A549 (cell line): ENCODE measurements around the gene MX2. TPM values are rescaled to one million over a fixed set of nuclear protein-coding genes. Genes with fewer than 3 reads are reported as not detected.
"Not testable (repeated sequence)": the region's sequence is repeated elsewhere in the genome, so short reads cannot be mapped to it uniquely, and the experiment has no call there.

Source experiments
- ATAC-seq, 2 experiments: fragments of 200-7000 bp in 1 of 2; fragments of >200 bp in 1 of 2; cut with Nextera tagmentation in 1 of 2; cut with Tn5 transposase in 1 of 2; 3 replicates each; pipeline versions ENCODE4 v1.8.0 to v1.9.1; 2018 to 2020; ENCODE audit warnings: mild to moderate bottlenecking in 1 of 2, moderate library complexity in 1 of 2
- CTCF ChIA-PET: fragments of 300-600 bp; sonication (Branson Sonifier 250); formaldehyde crosslinking; extraction: SDS; loops from one replicate; lab custom pipeline; 2021; ENCODE audit warnings: antibody characterized with exemption, inconsistent platforms; lab: Yijun Ruan, JAX
- POLR2A ChIA-PET: fragments of 350-600 bp; formaldehyde crosslinking; extraction: SDS; loops from one replicate; lab custom pipeline; 2021; ENCODE audit warnings: antibody characterized with exemption, inconsistent platforms; lab: Yijun Ruan, JAX
- DNase-seq, 2 experiments: peaks; one replicate each; pipeline versions ENCODE4 v3.0.0 to v3.0.0-alpha.2; 2011 to 2016; ENCODE audit warnings: low read depth in 1 of 2, low spot score in 1 of 2
- FAIRE-seq: peaks from 2 replicates; lab custom pipeline; 2011; peaks lifted over from hg19 to GRCh38; lab: Jason Lieb, UNC
- H3K27ac ChIP-seq, 2 experiments: fragments of >200 bp; sonication (Bioruptor Twin); formaldehyde crosslinking; 3 replicates each; pipeline ENCODE4 v1.5.1; 2016 to 2017
- H3K4me1 ChIP-seq: fragments of >200 bp; sonication (Bioruptor Twin); formaldehyde crosslinking; 3 replicates; pipeline ENCODE4 v1.6.1; 2016
- H3K4me2 ChIP-seq: fragments of >200 bp; sonication (Bioruptor Twin); formaldehyde crosslinking; 3 replicates; pipeline ENCODE4 v1.6.1; 2016
- H3K4me3 ChIP-seq: fragments of >200 bp; sonication (Bioruptor Twin); formaldehyde crosslinking; 3 replicates; pipeline ENCODE4 v1.5.1; 2016
- H3K9me3 ChIP-seq: fragments of >200 bp; sonication (Bioruptor Twin); formaldehyde crosslinking; 3 replicates; pipeline ENCODE4 v1.6.1; 2016
- BHLHE40 ChIP-seq: IDR thresholded peaks from 2 replicates; pipeline ENCODE4 v1.6.1; 2012; ENCODE audit warnings: low read depth, low read length, inconsistent platforms
- EHMT2 ChIP-seq: fragments of 200-600 bp; sonication (generic); IDR thresholded peaks from 2 replicates; pipeline ENCODE4 v1.6.1; 2016; ENCODE audit warnings: antibody characterized with exemption, low read depth, mild to moderate bottlenecking, moderate library complexity
- EP300 ChIP-seq, 2 experiments: fragments of >200 bp; sonication (Bioruptor Twin); formaldehyde crosslinking; IDR thresholded peaks; 2 replicates in 1 of 2; 3 replicates in 1 of 2; pipeline ENCODE4 v1.6.1; 2016 to 2017
- FOSB ChIP-seq: fragments of 250-450 bp; sonication (Bioruptor Pico); IDR thresholded peaks from 2 replicates; pipeline ENCODE4 v1.5.0; 2020; ENCODE audit warnings: mild to moderate bottlenecking, moderate library complexity
- FOXS1 ChIP-seq: fragments of 250-450 bp; sonication (Bioruptor Pico); IDR thresholded peaks from 2 replicates; pipeline ENCODE4 v1.5.0; 2020; ENCODE audit warnings: mild to moderate bottlenecking, moderate library complexity
- NPAS2 ChIP-seq: fragments of 250-450 bp; sonication (Bioruptor Pico); IDR thresholded peaks from 2 replicates; pipeline ENCODE4 v1.8.0; 2022; ENCODE audit warnings: mild to moderate bottlenecking, moderate library complexity, borderline replicate concordance
- POLR2AphosphoS2 ChIP-seq: conservative IDR thresholded peaks from 2 replicates; pipeline ENCODE4 v1.6.1; 2012; ENCODE audit warnings: low read length, improper control_type of control experiment, inconsistent platforms
- RARB ChIP-seq: fragments of 250-450 bp; sonication (Bioruptor Pico); IDR thresholded peaks from 2 replicates; pipeline ENCODE4 v1.8.0; 2021; ENCODE audit warnings: mild to moderate bottlenecking, moderate library complexity
- RNF2 ChIP-seq: fragments of 200-600 bp; sonication (generic); IDR thresholded peaks from 2 replicates; pipeline ENCODE4 v1.6.1; 2016; ENCODE audit warnings: low read depth, mild to moderate bottlenecking, antibody characterized with exemption, moderate library complexity, borderline replicate concordance
- SMC3 ChIP-seq: fragments of >200 bp; sonication (Bioruptor Twin); formaldehyde crosslinking; IDR thresholded peaks from 3 replicates; pipeline ENCODE4 v1.6.1; 2018; ENCODE audit warnings: inconsistent platforms
- TP53 ChIP-seq: fragments of 250-450 bp; sonication (Bioruptor Pico); IDR thresholded peaks from 2 replicates; pipeline ENCODE4 v1.5.0; 2021; ENCODE audit warnings: mild to moderate bottlenecking, moderate library complexity
- WGBS: methylation state at CpG from one replicate; pipeline ENCODE4 v1.1.6; 2017; ENCODE audit errors: missing lambda C conversion rate; 5-methylcytosine and 5-hydroxymethylcytosine counted together
- polyA plus RNA-seq, 4 experiments: library from polyadenylated mRNA; depleted of rRNA in 3 of 4; stranded (reverse); fragments of >200 nt; fragmentation: RNase III in 1 of 4; extraction: RNeasy Plus Mini Kit Qiagen cat#74134 plus additional on column Dnase treatment in 1 of 4; gene quantifications; 2 replicates in 3 of 4; 3 replicates in 1 of 4; pipeline ENCODE4 v1.2.3, GENCODE V29; 2011 to 2017
- TF ChIP-seq, protein P1 (sequence below): fragments of 150-350 bp; IDR thresholded peaks from 2 replicates; pipeline ENCODE4 v1.6.1; 2014; ENCODE audit warnings: low read depth, mild to moderate bottlenecking, low read length
- TF ChIP-seq, protein P2 (sequence below): fragments of >200 bp; sonication (Bioruptor Twin); formaldehyde crosslinking; IDR thresholded peaks from 2 replicates; pipeline ENCODE4 v1.6.1; 2016
- TF ChIP-seq, protein P3 (sequence below): fragments of 200-600 bp; sonication (generic); IDR thresholded peaks from 2 replicates; pipeline ENCODE4 v1.6.1; 2016; ENCODE audit warnings: antibody characterized with exemption, mild to moderate bottlenecking, moderate library complexity

The MX2 gene
- polyA plus RNA-seq, 2 of the 4 experiments (the other 2 are of a cell fraction): not detected

DNA sequence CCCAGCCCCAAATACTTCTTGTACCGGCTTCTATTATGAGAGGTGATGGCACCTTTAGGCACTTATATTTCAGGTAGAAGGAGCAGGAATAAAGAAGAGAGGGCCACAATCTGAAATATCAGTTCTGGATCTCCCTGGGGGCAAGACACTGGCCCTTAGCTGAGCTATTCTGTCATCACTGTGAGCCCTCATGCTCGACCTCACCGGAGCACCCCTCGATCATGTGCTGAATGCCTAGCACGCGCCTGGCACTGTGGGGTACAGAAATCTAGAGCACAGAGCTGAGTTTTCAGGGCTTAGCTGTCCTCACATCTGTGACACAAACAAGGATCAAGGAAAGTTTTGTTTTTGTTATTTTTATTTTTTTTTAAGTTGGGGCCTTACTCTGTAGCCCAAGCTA is 56.6 kb downstream of the MX2 start:
- CTCF ChIA-PET: interaction anchor here (1.8 kb wide), 1 partner anchor 11 kb away, joined by 3 read pairs; no protein-coding TSS in a partner anchor
- H3K9me3 ChIP-seq: no peaks in the 10 kb centered on the region
- no peak for TF ChIP-seq FOSB (CRISPR knock-in tag)
- no peak for TF ChIP-seq FOXS1 (CRISPR knock-in tag)
- TF ChIP-seq, protein P1, sequence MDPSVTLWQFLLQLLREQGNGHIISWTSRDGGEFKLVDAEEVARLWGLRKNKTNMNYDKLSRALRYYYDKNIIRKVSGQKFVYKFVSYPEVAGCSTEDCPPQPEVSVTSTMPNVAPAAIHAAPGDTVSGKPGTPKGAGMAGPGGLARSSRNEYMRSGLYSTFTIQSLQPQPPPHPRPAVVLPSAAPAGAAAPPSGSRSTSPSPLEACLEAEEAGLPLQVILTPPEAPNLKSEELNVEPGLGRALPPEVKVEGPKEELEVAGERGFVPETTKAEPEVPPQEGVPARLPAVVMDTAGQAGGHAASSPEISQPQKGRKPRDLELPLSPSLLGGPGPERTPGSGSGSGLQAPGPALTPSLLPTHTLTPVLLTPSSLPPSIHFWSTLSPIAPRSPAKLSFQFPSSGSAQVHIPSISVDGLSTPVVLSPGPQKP: no peak
- no peak for TF ChIP-seq SMC3
- TF ChIP-seq, protein P2, sequence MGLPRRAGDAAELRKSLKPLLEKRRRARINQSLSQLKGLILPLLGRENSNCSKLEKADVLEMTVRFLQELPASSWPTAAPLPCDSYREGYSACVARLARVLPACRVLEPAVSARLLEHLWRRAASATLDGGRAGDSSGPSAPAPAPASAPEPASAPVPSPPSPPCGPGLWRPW: no peak
- no peak for TF ChIP-seq EP300 (IDR thresholded peaks at IDR 0.05)
- TF ChIP-seq NPAS2: no peak
- TF ChIP-seq, all 56 proteins: peak for 0
- Histone ChIP-seq H3K4me1 (no peaks in the 10 kb centered on the region), H3K4me3 (no peak overlapping the region), H3K27ac (no peak overlapping the region), H3K4me2 (no peak overlapping the region)
- POLR2A ChIA-PET: no interaction called here
- WGBS: 80% methylated on average over 6 of the region's 6 CpGs
- ATAC-seq: no peak
- FAIRE-seq: no peak
- DNase-seq: no peak

DNA sequence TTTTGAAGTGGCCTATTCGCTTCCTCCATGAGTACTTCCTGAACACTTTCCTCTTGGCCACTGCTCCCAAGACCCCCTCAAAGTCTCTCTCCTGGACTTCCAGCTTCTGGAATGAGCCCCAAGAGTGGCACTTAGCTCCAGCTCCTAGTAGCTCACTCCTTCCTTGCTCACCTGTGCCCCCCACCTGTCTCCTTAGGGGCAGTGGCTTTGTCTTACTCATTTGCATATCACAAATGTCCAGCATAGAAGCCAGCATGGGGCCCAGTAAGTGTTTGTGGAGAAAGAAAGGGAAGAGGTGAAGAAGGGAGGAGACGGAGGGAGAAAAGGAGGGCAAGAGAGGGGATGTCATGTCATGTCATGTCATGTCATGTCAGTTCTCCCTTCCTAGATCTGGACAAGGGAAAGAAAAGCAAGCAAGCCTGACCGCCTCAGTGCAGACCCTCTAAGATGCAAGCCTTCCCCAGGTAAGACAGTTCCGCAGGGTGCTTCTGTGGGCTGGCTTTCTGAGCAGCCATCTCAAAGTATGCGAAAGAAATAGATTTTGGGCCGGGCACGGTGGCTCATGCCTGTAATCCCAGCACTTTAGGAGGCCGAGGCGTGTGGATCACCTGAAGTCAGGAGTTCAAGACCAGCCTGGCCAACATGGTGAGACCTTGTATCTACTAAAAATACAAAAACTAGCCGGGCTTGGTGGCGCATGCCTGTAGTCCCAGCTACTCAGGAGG is 57.3 kb downstream of the MX2 start:
- Histone ChIP-seq H3K4me1 (no peaks in the 10 kb centered on the region), H3K4me2 (no peak overlapping the region), H3K4me3 (no peak overlapping the region), H3K27ac (no peak overlapping the region), H3K9me3 (no peaks in the 10 kb centered on the region)
- ChIA-PET POLR2A (no interaction called here), CTCF (interaction anchor here (0.7 to 1.8 kb wide), 2 partner anchors 12 to 41 kb away, joined by 3 read pairs; no protein-coding TSS in a partner anchor)
- ATAC-seq: no peak
- over 99% methylated on average over 11 of the region's 11 CpGs for WGBS
- no peak for FAIRE-seq
- DNase-seq: no peak
- TF ChIP-seq EHMT2 (no peak), TP53 (CRISPR knock-in tag) (no peak)

DNA sequence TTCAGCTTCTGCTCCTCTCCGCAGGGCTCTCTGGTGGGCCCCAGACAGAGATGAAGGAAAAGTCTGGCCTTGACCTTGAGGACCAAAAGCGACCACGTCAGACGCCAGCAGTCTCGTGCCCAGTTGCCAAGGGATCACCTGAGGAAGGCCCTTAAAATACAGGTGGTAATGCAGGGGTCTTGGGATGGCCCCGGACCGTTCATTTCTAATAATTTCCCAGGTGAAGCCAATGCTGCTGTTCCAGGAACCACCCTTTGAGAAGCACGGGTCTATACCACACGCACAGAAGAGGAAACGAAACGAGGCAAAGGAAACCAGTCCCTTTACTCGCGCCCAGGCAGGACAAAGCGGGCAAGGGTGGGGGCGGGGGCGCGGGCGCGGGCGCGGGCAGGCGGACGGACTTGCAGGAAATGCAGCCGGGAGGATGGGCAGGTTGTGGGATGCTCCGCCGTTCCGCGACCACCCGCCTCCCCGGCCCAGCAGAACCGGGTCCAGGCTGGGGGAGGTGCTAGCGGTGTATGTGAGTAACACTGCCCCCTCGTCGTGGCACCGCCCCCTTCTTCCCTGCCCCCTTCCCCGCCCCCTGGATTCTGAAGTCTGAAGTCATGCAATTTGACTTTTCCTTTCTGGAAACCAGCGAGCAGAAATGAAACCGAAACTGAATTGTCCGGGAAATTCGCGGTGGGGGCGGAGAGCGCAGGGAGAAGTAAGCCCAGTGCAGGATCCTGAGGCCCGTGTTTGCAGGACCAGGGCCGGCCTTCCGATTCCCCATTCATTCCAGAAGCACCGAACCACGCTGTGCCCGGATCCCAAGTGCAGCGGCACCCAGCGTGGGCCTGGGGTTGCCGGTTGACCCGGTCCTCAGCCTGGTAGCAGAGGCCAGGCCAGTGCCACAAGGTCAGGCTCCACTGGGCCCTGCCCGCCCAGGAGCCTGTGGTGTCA is 58.4 kb downstream of the MX2 start:
- peak overlapping the region; percentile 83 for H3K4me2 ChIP-seq
- peak overlapping the region; percentile 70 to 81 for H3K27ac ChIP-seq
- no peaks in the 10 kb centered on the region for H3K9me3 ChIP-seq
- CTCF ChIA-PET: no interaction called here
- WGBS: 31% methylated on average over 18 of the region's 54 CpGs
- TF ChIP-seq, protein P3, sequence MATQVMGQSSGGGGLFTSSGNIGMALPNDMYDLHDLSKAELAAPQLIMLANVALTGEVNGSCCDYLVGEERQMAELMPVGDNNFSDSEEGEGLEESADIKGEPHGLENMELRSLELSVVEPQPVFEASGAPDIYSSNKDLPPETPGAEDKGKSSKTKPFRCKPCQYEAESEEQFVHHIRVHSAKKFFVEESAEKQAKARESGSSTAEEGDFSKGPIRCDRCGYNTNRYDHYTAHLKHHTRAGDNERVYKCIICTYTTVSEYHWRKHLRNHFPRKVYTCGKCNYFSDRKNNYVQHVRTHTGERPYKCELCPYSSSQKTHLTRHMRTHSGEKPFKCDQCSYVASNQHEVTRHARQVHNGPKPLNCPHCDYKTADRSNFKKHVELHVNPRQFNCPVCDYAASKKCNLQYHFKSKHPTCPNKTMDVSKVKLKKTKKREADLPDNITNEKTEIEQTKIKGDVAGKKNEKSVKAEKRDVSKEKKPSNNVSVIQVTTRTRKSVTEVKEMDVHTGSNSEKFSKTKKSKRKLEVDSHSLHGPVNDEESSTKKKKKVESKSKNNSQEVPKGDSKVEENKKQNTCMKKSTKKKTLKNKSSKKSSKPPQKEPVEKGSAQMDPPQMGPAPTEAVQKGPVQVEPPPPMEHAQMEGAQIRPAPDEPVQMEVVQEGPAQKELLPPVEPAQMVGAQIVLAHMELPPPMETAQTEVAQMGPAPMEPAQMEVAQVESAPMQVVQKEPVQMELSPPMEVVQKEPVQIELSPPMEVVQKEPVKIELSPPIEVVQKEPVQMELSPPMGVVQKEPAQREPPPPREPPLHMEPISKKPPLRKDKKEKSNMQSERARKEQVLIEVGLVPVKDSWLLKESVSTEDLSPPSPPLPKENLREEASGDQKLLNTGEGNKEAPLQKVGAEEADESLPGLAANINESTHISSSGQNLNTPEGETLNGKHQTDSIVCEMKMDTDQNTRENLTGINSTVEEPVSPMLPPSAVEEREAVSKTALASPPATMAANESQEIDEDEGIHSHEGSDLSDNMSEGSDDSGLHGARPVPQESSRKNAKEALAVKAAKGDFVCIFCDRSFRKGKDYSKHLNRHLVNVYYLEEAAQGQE: no peak
- TF ChIP-seq RNF2: no peak
- TF ChIP-seq POLR2AphosphoS2: no peak
- TF ChIP-seq FOSB (CRISPR knock-in tag): no peak
- no peak for TF ChIP-seq RARB (CRISPR knock-in tag)
- no peak for TF ChIP-seq BHLHE40
- POLR2A ChIA-PET: no interaction called here
- peak overlapping the region; percentile 45 for H3K4me3 ChIP-seq
- no peaks in the 10 kb centered on the region for H3K4me1 ChIP-seq
- peak; percentile 31 to 49 for DNase-seq
- peak; percentile 84 to 90 for ATAC-seq
- no peak for FAIRE-seq

DNA sequence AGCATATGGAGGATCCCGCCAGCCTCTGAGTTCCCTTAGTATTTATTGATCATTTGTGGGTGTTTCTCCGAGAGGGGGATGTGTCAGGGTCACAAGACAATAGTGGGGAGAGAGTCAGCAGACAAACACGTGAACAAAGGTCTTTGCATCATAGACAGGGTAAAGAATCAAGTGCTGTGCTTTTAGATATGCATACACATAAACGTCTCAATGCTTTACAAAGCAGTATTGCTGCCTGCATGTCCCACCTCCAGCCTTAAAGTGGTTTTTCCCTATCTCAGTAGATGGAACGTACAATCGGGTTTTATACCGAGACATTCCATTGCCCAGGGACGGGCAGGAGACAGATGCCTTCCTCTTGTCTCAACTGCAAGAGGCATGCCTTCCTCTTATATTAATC is 59.2 kb downstream of the MX2 start:
- Histone ChIP-seq H3K4me2 (peak overlapping the region; percentile 83), H3K27ac (peak overlapping the region in 1 of 2 experiments; percentile 81; a peak in 2 of 6 replicates)
- DNase-seq, POLR2A ChIA-PET, H3K9me3 ChIP-seq, ATAC-seq, H3K4me1 ChIP-seq, CTCF ChIA-PET, H3K4me3 ChIP-seq, FAIRE-seq: not testable (repeated sequence)
- WGBS: 87% methylated on average over 8 of the region's 8 CpGs
